GM18909 (cell line): ENCODE results near the gene FCRL2.

ENCODE experiments used
- ATAC-seq: cut with Tn5 transposase; IDR thresholded peaks from one replicate; pipeline ENCODE4 v1.9.1; 2021; ENCODE audit warnings: mild to moderate bottlenecking; ENCODE audit not compliant: unreplicated experiment, poor library complexity

The FCRL2 gene

DNA sequence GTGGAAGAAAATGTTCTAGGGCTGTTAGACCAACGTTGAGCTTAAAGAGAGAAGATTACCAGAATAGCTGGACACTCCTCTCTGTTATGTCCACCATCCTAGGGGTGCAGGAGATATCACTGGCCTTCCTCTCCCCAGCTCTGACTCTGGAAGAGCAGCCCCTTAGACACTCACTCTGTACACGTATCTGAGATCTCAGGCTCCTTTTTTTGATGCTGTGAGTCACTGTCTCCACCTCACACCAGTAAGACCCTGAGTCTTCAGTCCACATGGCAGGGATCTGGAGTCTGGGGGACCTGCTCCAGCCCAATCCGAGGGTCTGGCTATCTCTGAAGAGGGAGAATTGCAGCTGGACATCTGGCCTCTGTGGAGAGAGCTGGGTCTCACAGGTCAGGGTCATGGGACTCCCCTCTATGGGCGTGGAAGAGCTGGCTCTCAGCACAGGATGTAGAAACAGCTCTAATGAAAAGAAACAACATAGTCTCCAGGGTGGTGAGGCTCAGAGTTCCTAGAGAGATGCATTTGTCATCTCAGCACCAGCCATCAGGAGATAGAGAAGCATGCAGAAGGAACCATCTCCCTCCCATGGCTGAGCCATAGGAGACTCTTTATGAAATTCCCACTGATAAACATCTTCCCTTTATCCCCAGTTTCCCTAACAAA is 79.8 kb downstream of the FCRL2 start:
- no peak for ATAC-seq
